ENCODE data around the gene ZNF652.

- TF ChIP-seq CTCF (IDR thresholded peaks at IDR 0.05) (no peak), POLR2A (IDR thresholded peaks at IDR 0.05) (no peak)
Measured at GRCh38 chr17:49297141-49297540, 64.9 kb downstream of the ZNF652 start.

Measured in lower leg skin (tissue), 3 donors.